Calu3 (cell line): ENCODE data around the gene RALGPS1. TPM values are rescaled to one million over a fixed set of nuclear protein-coding genes. Genes with fewer than 3 reads are reported as not detected.

ENCODE experiments used
- BruUV-seq: library from RNA; stranded (reverse); fragments of 400-500 nt; replicated peaks from 2 replicates; lab custom pipeline; 2021; lab: Mats Ljungman, UMichigan
- CTCF ChIA-PET: fragments of 300-600 bp; sonication (Branson Sonifier 250); formaldehyde crosslinking; loops from one replicate; lab custom pipeline; 2022; ENCODE audit warnings: antibody characterized with exemption; lab: Charles Lee
- DNase-seq: peaks from one replicate; pipeline ENCODE4 v3.0.0; 2022
- H3K27ac Mint-ChIP-seq: one replicate; pipeline ENCODE4 v1.8.0; 2022; ENCODE audit warnings: mixed read lengths; ENCODE audit not compliant: unreplicated experiment
- H3K27me3 Mint-ChIP-seq: one replicate; pipeline ENCODE4 v1.8.0; 2022; ENCODE audit warnings: mixed read lengths; ENCODE audit not compliant: unreplicated experiment
- H3K36me3 Mint-ChIP-seq: one replicate; pipeline ENCODE4 v1.8.0; 2022; ENCODE audit warnings: mild to moderate bottlenecking, moderate library complexity, mixed read lengths; ENCODE audit not compliant: insufficient read depth, unreplicated experiment
- H3K4me1 Mint-ChIP-seq: one replicate; pipeline ENCODE4 v1.8.0; 2022; ENCODE audit warnings: mild to moderate bottlenecking, low read depth, mixed read lengths; ENCODE audit not compliant: unreplicated experiment
- H3K4me3 Mint-ChIP-seq: one replicate; pipeline ENCODE4 v1.8.0; 2022; ENCODE audit warnings: mild to moderate bottlenecking, low read depth, moderate library complexity, mixed read lengths; ENCODE audit not compliant: unreplicated experiment
- H3K9me3 Mint-ChIP-seq: one replicate; pipeline ENCODE4 v1.8.0; 2022; ENCODE audit warnings: low read depth, mixed read lengths; ENCODE audit not compliant: unreplicated experiment
- CTCF ChIP-seq: fragments of 200-600 bp; IDR thresholded peaks from one replicate; pipeline ENCODE4 v1.8.0; 2022; ENCODE audit warnings: antibody characterized with exemption; ENCODE audit not compliant: unreplicated experiment
- intact Hi-C: fragments of 100-400 bp; cut with micrococcal nuclease; formaldehyde crosslinking; loops from one replicate; pipeline ENCODE4 v1.10.0; 2022; ENCODE audit not compliant: unreplicated experiment
- total RNA-seq: library from RNA; stranded (reverse); gene quantifications from 2 replicates; pipeline ENCODE4 v1.2.3, GENCODE V29; 2022

RALGPS1 gene
- total RNA-seq, 1 experiment from 2014 or later = 8.3 TPM

GRCh38 chr9:127033789-127034188 is 119.2 kb downstream of the RALGPS1 start:
- DNase-seq = no peak
- CTCF ChIA-PET = no interaction called here
- Mint-ChIP-seq H3K27me3 (no peaks in the 10 kb centered on the region), H3K4me1 (no peaks in the 10 kb centered on the region), H3K27ac (no peak overlapping the region), H3K4me3 (no peak overlapping the region), H3K9me3 (no peaks in the 10 kb centered on the region), H3K36me3 (no peaks in the 10 kb centered on the region)
- TF ChIP-seq CTCF = no peak
- intact Hi-C loops = no loop called here
- no TSS peak for BruUV-seq

DNA sequence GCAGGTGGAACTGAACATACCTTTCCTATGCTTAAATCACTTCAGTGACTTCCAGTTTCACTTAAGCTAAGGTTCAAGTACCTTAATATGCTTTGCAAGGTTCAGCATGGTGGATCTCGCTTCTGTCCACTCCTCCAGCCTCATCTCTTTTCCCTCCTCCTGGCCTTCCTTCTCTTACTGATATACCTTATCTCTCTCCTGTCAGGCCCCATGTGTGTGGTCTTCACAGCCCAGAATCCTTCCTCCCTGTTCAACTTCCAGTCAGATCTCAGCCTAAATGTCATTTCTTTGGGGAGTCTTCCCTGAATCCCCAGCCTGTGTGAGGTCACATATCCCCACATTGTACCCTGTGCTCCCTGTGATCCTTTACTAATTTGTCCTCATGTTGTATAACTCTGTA is 120.1 kb downstream of the RALGPS1 start:
- Mint-ChIP-seq H3K4me1 (no peaks in the 10 kb centered on the region), H3K27ac (no peak overlapping the region), H3K36me3 (no peaks in the 10 kb centered on the region), H3K4me3 (no peak overlapping the region), H3K27me3 (no peaks in the 10 kb centered on the region), H3K9me3 (no peaks in the 10 kb centered on the region)
- DNase-seq = no peak
- no TSS peak for BruUV-seq
- intact Hi-C loops = no loop called here
- CTCF ChIA-PET = no interaction called here
- TF ChIP-seq CTCF = no peak

- Mint-ChIP-seq H3K4me3 (no peak overlapping the region), H3K36me3 (no peaks in the 10 kb centered on the region), H3K27ac (no peak overlapping the region), H3K27me3 (no peaks in the 10 kb centered on the region), H3K9me3 (no peaks in the 10 kb centered on the region), H3K4me1 (no peaks in the 10 kb centered on the region)
- intact Hi-C loops = no loop called here
- no TSS peak for BruUV-seq
- TF ChIP-seq CTCF = no peak
- DNase-seq = no peak
- CTCF ChIA-PET = no interaction called here
Measured at GRCh38 chr9:127035423-127035822, 120.8 kb downstream of the RALGPS1 start.

DNA sequence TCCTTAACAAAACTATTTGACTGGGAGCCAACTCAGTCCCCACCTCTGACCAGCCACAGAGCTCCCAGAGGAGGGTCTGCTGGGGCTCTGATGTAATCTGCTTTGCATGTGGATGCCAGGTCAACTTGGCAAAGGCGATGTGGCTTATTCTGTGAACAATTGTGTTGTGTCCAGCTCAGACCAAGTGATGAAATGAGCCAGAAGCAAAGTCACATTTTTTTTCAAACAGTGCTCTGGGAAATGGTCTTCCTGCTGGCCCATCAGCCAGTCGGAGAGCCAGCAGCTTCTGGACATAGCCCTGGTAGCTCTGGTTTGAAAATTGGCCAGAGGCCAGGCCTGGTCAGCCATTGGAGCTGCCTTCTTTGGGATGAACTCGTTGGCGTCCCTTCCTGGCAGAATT is 121.4 kb downstream of the RALGPS1 start:
- TF ChIP-seq CTCF = no peak
- no peak overlapping the region for H3K4me3 Mint-ChIP-seq
- intact Hi-C loops = no loop called here
- no peaks in the 10 kb centered on the region for H3K27me3 Mint-ChIP-seq
- H3K4me1 Mint-ChIP-seq = no peaks in the 10 kb centered on the region
- CTCF ChIA-PET = no interaction called here
- H3K9me3 Mint-ChIP-seq = no peaks in the 10 kb centered on the region
- no peak overlapping the region for H3K27ac Mint-ChIP-seq
- BruUV-seq = no TSS peak
- no peaks in the 10 kb centered on the region for H3K36me3 Mint-ChIP-seq
- no peak for DNase-seq
